ENCODE measurements around the gene DNMT3B.
"Not testable (repeated sequence)": the region's sequence is repeated elsewhere in the genome, so short reads cannot be mapped to it uniquely, and the experiment has no call there.

The DNMT3B gene

GRCh38 chr20:32763202-32764004 lies 1.2 kb downstream of the DNMT3B start:
- peak; percentile 69 for DNase-seq

DNA sequence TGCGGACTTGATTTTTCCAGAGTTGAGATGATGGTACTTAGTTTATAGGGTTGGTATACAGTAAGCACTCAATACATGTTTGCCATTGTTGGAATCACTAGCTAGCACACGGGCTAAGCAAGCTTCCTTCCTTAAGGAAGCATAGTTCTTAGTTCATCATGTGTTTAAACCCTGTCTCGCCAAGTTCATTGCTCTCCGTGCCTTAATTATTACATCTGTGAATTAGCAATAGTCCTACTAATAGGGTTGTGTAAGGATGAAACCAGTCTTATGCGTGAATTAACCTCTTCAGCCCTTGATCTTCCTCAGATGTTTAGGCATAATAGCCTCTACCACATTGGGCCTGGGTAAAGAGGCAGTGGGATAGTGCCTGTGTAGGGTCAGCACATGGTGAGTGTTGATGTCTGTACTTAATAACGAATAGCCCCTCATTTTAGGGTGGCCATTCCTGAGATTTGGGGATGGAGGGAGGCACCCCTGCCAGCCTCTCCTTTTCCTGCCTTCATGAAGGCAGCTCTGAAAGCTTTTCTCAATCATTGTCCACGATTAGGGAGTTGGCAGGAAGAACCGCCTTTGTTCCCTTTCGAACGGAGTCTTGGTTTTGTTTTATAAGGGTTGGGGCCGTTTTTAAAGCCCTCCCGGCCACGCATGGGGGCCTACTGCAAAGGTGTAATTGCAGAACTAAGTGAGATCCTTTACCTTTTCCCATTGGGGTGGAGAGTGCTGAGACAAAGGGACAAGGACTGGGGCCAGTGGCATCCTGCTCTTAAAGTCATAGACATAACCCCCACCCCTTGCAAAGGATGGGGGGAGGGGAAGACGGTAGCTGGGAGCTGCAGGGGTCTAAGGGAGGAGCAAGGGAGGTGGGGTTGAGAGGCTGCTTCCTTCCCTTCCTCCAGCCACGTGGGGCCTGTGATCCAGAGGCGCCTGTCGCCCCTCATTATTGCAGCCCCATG lies 2.1 kb downstream of the DNMT3B start:
- peak; percentile 65 for DNase-seq

- not testable (repeated sequence) for DNase-seq
Measured at GRCh38 chr20:32765230-32765875, 3.2 kb downstream of the DNMT3B start.

DNA sequence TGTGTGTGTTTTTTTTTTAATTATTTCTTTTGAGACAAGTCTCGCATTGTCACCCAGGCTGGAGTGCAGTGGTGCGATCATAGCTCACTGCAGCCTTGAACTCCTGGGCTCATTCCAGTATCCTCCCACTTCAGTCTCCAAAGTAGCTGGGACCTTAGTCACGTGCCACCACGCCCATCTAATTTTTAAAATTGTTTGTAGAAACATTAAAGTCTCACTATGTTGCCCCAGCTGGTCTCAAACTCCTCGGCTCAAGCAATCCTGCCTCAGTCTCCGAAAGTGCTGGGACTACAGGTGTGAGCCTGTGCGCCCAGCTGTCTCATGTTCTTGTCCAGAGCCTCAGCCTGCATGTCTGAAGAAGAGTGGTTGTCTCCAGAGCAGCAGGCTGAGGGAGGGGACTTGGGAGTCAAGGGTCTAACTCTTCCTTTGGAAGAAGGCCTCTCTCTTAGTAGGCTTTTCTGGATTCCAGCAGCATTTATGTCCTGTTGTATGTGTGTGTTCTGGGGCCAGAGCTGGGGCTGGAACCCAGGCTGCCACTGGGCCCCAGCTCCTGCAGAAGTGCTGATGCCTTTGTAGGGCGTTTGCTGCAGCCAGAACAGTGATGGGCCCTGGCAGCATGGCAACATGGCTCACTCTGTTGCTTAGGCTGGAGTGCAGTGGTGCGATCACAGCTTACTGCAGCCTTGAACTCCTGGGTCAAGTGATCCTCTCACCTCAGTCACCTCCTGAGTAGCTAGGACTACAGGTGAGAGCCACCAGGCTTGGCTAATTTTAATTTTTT lies 5.4 kb downstream of the DNMT3B start:
- DNase-seq = no peak

GRCh38 chr20:32772046-32772445 lies 9.9 kb downstream of the DNMT3B start:
- no peak for DNase-seq

GRCh38 chr20:32773223-32773622 lies 11.0 kb downstream of the DNMT3B start:
- DNase-seq = no peak

GRCh38 chr20:32773855-32774254 lies 11.7 kb downstream of the DNMT3B start:
- DNase-seq = no peak

- peak; percentile 87 for DNase-seq
Measured at GRCh38 chr20:32775336-32775991, 13.3 kb downstream of the DNMT3B start.

- DNase-seq = no peak
Measured at GRCh38 chr20:32777177-32777956, 15.2 kb downstream of the DNMT3B start.

DNA sequence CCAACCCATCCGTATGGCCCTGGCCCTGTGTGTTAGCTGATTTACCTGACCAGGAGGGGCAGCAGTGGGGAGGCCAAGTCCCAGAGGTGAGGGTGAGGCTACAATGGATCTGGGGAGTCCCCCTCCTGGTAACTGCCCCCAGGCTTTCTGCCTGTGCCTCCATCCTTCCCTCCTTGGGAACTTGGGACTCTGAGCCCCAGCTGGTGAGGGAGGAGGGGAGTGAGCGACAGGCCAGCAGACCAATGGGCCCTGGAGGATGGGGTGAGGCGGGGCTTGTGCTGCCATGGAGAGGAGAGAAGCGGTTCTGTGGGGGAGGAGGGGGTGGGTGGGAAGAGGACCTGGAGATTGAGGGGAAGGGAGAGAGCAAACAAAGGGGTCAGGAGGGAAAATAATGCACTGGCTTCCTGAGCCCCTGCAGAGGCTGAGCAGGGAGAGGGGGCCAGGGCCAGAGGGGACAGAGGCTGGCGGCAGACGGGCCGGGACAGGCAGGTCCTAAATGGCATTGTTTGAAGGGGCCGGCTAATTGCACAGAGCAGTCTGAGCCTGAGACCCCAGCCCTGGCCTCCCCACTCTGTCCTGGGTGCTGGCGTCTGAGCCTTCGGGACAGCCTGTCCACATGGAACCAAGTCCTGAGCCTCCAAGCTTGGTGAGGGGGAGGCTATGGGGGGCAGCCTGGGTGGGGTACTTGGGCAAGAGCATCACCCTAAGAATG lies 17.5 kb downstream of the DNMT3B start:
- DNase-seq = peak; percentile 96

GRCh38 chr20:32780278-32780677 lies 18.1 kb downstream of the DNMT3B start:
- DNase-seq = no peak

DNA sequence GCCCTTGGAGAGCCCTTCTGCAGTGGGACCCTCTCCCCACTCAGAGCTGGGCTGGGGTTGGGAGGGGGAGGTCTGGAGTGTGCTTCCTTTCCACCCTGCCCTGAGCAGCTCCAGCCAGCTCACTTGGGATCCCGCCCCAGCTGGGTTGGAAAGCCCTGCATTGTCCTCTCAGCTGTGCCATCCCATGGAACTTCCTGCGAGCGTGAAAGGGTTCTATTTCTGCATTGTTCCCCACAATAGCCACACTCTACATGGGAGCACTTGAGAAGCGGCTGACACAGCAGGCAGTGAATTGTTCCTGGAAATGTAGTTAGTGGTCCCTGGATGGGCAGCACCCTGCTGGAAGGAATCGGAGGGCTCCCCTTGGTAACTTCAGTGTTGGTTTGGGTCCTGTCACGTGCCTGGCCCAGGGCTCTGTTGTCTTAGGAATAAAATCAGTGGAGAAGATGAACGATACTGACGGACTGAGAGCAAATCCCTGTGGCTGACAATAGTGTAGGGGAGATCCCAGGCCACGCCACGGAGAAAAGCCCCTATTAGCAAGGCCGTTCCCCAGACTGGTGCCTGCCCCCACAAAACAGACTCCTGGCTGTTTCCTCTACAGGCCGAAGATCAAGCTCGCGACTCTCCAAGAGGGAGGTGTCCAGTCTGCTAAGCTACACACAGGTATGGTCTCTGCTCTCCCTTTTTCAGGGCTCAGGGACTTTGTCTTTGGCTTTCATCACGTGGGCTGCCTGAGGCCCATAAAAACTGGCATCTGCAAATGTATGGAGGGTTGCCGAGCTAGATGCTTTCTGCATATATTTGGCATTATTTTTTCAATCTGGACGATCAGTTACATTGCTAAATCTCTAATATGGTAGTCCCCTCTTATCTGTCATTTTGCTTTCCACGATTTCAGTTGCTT lies 18.8 kb downstream of the DNMT3B start:
- DNase-seq = peak; percentile 76

DNA sequence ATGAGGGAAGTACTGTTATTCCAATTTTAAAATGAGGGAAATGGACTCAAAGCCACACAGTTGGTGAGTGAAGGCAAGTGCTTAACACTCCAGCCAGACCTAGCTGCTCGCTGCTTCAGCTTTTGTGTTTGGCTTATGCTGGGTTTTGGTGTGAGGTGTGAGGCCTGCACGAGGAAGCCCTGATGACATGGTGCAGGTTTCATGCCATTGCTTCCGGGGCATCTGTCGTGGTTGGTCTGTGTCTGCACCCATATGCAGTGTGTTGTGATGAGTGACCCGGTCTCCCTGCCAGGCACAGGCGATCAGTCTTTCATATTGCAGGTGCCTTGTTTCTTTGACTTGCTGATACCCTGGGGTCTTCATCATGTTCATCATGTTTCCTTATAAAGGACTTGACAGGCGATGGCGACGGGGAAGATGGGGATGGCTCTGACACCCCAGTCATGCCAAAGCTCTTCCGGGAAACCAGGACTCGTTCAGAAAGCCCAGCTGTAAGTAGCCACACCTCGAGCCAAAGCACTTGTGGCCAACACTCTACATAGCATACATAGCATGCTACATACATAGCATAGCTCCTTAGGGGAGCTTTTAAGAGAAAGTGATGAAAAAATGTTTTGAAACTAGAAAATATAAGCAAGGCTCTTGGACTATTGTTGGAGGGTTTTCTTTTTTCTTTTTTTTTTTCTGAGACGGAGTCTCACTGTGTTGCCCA lies 22.3 kb downstream of the DNMT3B start:
- DNase-seq = no peak

DNA sequence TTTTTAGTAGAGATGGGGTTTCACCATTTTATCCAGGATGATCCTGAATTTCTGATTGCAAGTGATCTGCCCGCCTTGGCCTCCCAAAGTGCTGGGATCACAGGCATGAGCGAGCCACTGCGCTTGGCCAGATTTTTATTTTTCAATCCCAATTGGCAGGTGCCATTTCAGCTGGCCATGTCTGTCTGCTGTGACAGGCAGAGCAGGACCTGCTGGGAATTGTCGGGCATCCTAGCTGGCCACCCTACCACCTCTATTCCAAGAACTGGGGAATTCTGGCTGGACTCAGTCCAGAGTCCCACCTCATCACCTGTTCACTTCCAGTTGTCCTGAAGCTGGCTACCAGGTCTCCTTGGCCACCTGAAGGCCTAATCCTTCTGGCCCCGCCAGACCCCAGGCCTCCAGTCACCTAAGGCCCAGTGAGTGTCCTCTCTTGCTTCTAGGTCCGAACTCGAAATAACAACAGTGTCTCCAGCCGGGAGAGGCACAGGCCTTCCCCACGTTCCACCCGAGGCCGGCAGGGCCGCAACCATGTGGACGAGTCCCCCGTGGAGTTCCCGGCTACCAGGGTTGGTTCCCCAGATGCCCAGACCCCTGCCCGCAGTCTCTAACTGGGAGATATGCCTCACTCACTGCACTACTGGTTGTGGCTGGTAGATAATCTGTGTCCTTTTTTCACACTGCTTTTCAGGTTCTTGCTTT lies 24.0 kb downstream of the DNMT3B start:
- DNase-seq = no peak

GRCh38 chr20:32787168-32787567 lies 25.0 kb downstream of the DNMT3B start:
- DNase-seq = no peak

DNA sequence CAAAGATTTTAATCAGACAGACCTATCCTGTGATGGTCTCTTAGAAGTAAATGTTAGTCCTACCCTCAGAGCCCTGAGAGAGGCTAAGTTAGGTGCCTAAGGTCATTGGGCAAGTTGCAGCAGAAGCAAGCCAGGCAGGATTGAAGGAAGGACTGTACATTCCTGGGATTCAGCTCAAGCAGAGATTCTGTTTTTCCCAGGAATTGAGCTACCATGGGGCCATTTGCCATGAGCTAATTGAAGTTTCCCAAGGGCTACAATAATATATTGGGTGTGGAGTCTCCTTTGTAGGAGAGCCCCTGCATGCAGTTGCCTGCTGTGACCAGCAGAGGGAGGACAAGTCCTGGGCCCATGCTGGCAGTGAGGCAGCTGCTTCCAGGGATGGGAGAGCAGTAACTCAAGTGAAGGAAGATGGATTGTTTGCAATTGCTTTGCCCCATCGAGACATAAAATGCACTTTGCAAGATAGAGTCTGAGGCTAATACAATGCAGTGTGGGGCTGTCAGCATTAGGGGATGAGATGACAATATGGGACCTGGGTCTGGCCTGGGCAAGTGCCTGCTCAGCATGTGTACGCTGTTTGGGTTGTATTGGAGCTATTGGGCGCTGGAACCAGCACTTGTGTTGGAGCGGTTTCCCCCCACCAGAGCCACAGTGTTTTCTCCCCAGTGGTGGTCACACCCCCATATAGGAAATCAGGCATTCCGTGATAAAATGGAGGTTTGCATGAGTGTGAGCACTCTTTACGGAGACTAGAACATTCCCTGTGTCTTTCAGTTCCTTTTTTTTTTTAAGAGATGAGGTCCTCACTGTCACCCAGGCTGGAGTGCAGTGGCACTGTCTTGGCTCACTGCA lies 27.9 kb downstream of the DNMT3B start:
- peak; percentile 70 for DNase-seq

- no peak for DNase-seq
Measured at GRCh38 chr20:32790751-32791057, 28.5 kb downstream of the DNMT3B start.

Data from retina (tissue), 1 donor.